RWPE2 (cell line): Measurements from ENCODE around the gene LRBA.
A peak's percentile ranks its signal among the peaks of the same experiment; 100 is the strongest.

Source experiments
- ATAC-seq: fragments of 200-7000 bp; cut with Tn5 transposase; 3 replicates; pipeline ENCODE4 v1.9.1; 2021; ENCODE audit warnings: low read depth
- DNase-seq: peaks from one replicate; pipeline ENCODE4 v3.0.0-alpha.2; 2020; ENCODE audit warnings: low spot score
- H3K27ac ChIP-seq: fragments of 450-650 bp; 2 replicates; pipeline ENCODE4 v1.5.1; 2017; ENCODE audit warnings: mild to moderate bottlenecking; ENCODE audit not compliant: poor library complexity, severe bottlenecking
- H3K27me3 ChIP-seq: fragments of 250-450 bp; sonication (Bioruptor Pico); 2 replicates; pipeline ENCODE4 v1.5.1; 2021; ENCODE audit warnings: mild to moderate bottlenecking, moderate library complexity; ENCODE audit not compliant: insufficient read depth, poor library complexity, severe bottlenecking
- H3K36me3 ChIP-seq: fragments of 250-450 bp; sonication (Bioruptor Pico); 2 replicates; pipeline ENCODE4 v1.5.1; 2020; ENCODE audit warnings: low read depth, mild to moderate bottlenecking, moderate library complexity
- H3K4me1 ChIP-seq: fragments of 250-450 bp; sonication (Bioruptor Pico); 2 replicates; pipeline ENCODE4 v1.5.1; 2021; ENCODE audit warnings: mild to moderate bottlenecking, moderate library complexity; ENCODE audit not compliant: insufficient read depth, poor library complexity, severe bottlenecking
- H3K4me3 ChIP-seq: fragments of 250-450 bp; sonication (Bioruptor Pico); 2 replicates; pipeline ENCODE4 v1.5.1; 2021; ENCODE audit warnings: mild to moderate bottlenecking, moderate library complexity; ENCODE audit not compliant: severe bottlenecking
- H3K9me3 ChIP-seq: fragments of 250-450 bp; sonication (Bioruptor Pico); 2 replicates; pipeline ENCODE4 v1.5.1; 2021; ENCODE audit warnings: mild to moderate bottlenecking, moderate library complexity; ENCODE audit not compliant: severe bottlenecking
- CTCF ChIP-seq: fragments of 450-650 bp; IDR thresholded peaks from one replicate; pipeline ENCODE4 v1.5.1; 2017; ENCODE audit warnings: mild to moderate bottlenecking, moderate library complexity; ENCODE audit not compliant: poor library complexity, severe bottlenecking

LRBA gene

GRCh38 chr4:150280975-150281374 lies 734.1 kb downstream of the LRBA start:
- Histone ChIP-seq H3K9me3 (no peaks in the 10 kb centered on the region), H3K27me3 (no peaks in the 10 kb centered on the region), H3K4me1 (peaks cover 8% of the 10 kb centered on the region), H3K36me3 (0 out of 2 replicates have a peak, but pooled peaks cover 7% of the 10 kb centered on the region), H3K27ac (no peak overlapping the region), H3K4me3 (no peak overlapping the region)
- ATAC-seq (no peak), DNase-seq (no peak)
- TF ChIP-seq CTCF, result no peak

- no peak for TF ChIP-seq CTCF
- no peak for DNase-seq
- Histone ChIP-seq H3K4me1 (peaks cover 8% of the 10 kb centered on the region), H3K4me3 (no peak overlapping the region), H3K9me3 (no peaks in the 10 kb centered on the region), H3K27me3 (no peaks in the 10 kb centered on the region), H3K36me3 (0 out of 2 replicates have a peak, but pooled peaks cover 7% of the 10 kb centered on the region), H3K27ac (no peak overlapping the region)
- peak; percentile 99 for ATAC-seq
Observed at GRCh38 chr4:150280081-150280895, 734.8 kb downstream of the LRBA start.

GRCh38 chr4:150278206-150278605 lies 736.9 kb downstream of the LRBA start:
- no peaks in the 10 kb centered on the region for H3K27me3 ChIP-seq
- DNase-seq, result no peak
- H3K4me1 ChIP-seq, result peaks cover 8% of the 10 kb centered on the region
- 0 out of 2 replicates have a peak, but pooled peaks cover 7% of the 10 kb centered on the region for H3K36me3 ChIP-seq
- TF ChIP-seq CTCF, result no peak
- H3K4me3 ChIP-seq, result no peak overlapping the region
- H3K9me3 ChIP-seq, result no peaks in the 10 kb centered on the region
- H3K27ac ChIP-seq, result no peak overlapping the region
- ATAC-seq, result no peak

- Histone ChIP-seq H3K27ac (no peak overlapping the region), H3K4me3 (no peak overlapping the region), H3K27me3 (no peaks in the 10 kb centered on the region), H3K9me3 (no peaks in the 10 kb centered on the region), H3K4me1 (no peaks in the 10 kb centered on the region), H3K36me3 (no peaks in the 10 kb centered on the region)
- DNase-seq (no peak), ATAC-seq (no peak)
- no peak for TF ChIP-seq CTCF
Observed at GRCh38 chr4:150268444-150268843, 746.6 kb downstream of the LRBA start.

- Histone ChIP-seq H3K9me3 (no peaks in the 10 kb centered on the region), H3K4me3 (no peak overlapping the region), H3K27ac (no peak overlapping the region), H3K4me1 (no peaks in the 10 kb centered on the region), H3K27me3 (no peaks in the 10 kb centered on the region), H3K36me3 (no peaks in the 10 kb centered on the region)
- ATAC-seq (no peak), DNase-seq (no peak)
- TF ChIP-seq CTCF, result no peak
Observed at GRCh38 chr4:150265806-150266205, 749.3 kb downstream of the LRBA start.
